HepG2 (cell line): ENCODE data around the gene ZCCHC10. TPM values are rescaled to one million over a fixed set of nuclear protein-coding genes. Genes with fewer than 3 reads are reported as not detected.
A peak's percentile ranks its signal among the peaks of the same experiment; 100 is the strongest.

Experiments
- ELF1 ChIP-seq: sonication (generic); formaldehyde crosslinking; IDR thresholded peaks from 2 replicates; pipeline ENCODE4 v1.4.0; 2020; ENCODE audit warnings: missing genetic modification reagents
- RBM39 ChIP-seq: fragments of 200-400 bp; formaldehyde crosslinking; IDR thresholded peaks from one replicate; pipeline ENCODE4 v1.6.1; 2018; ENCODE audit warnings: antibody characterized with exemption, mild to moderate bottlenecking, low read depth, low read length; ENCODE audit not compliant: poor library complexity, severe bottlenecking
- ZNF256 ChIP-seq: sonication (generic); formaldehyde crosslinking; conservative IDR thresholded peaks from 2 replicates; pipeline ENCODE4 v1.4.0; 2020; ENCODE audit warnings: missing genetic modification reagents
- ZNF282 ChIP-seq: fragments of 450-650 bp; IDR thresholded peaks from 2 replicates; pipeline ENCODE4 v1.6.1; 2018; ENCODE audit not compliant: partially characterized antibody
- ZNF543 ChIP-seq: sonication (generic); formaldehyde crosslinking; IDR thresholded peaks from 2 replicates; pipeline ENCODE4 v1.4.0; 2020; ENCODE audit warnings: mild to moderate bottlenecking, missing genetic modification reagents
- ZNF546 ChIP-seq: sonication (generic); formaldehyde crosslinking; conservative IDR thresholded peaks from 2 replicates; pipeline ENCODE4 v1.8.1; 2023; ENCODE audit warnings: mild to moderate bottlenecking, missing genetic modification reagents
- ZNF83 ChIP-seq: sonication (generic); formaldehyde crosslinking; IDR thresholded peaks from 2 replicates; pipeline ENCODE4 v1.4.0; 2020; ENCODE audit warnings: missing genetic modification reagents, mild to moderate bottlenecking, borderline replicate concordance
- ZNF841 ChIP-seq: sonication (generic); formaldehyde crosslinking; IDR thresholded peaks from 2 replicates; pipeline ENCODE4 v1.8.1; 2023; ENCODE audit warnings: missing genetic modification reagents, borderline replicate concordance
- polyA plus RNA-seq, 8 experiments: library from polyadenylated mRNA; depleted of rRNA in 3 of 8; stranded (reverse) in 7 of 8; unstranded in 1 of 8; fragments of >200 nt; fragmentation: Illumina TruSeq in 4 of 8; extraction: Trizol in 4 of 8; gene quantifications; 2 replicates each; pipeline versions ENCODE4 v1.2.1 to v1.2.3, GENCODE V29; 2011 to 2016; ENCODE audit warnings: low read depth in 4 of 8, missing spikeins in 1 of 8, mixed read lengths in 1 of 8; ENCODE audit not compliant: insufficient read depth in 1 of 8
- total RNA-seq, 5 experiments: library from RNA; depleted of rRNA; stranded (reverse); fragments of >200 nt; fragmentation: Illumina TruSeq; extraction: Trizol; gene quantifications; 2 replicates each; pipeline ENCODE4 v1.2.3, GENCODE V29; 2016; ENCODE audit warnings: low read depth in 1 of 5
- TF ChIP-seq, protein P1 (sequence below): sonication (generic); formaldehyde crosslinking; IDR thresholded peaks from 2 replicates; pipeline ENCODE4 v1.9.0; 2022; ENCODE audit warnings: low read depth, missing genetic modification reagents
- TF ChIP-seq, protein P2 (sequence below): sonication (generic); formaldehyde crosslinking; IDR thresholded peaks from 2 replicates; pipeline ENCODE4 v1.4.0; 2020; ENCODE audit warnings: mild to moderate bottlenecking, missing genetic modification reagents
- TF ChIP-seq, protein P3 (sequence below): sonication (generic); formaldehyde crosslinking; IDR thresholded peaks from 2 replicates; pipeline ENCODE4 v1.5.0; 2020; ENCODE audit warnings: mild to moderate bottlenecking, missing genetic modification reagents
- TF ChIP-seq, protein P4 (sequence below): sonication (generic); formaldehyde crosslinking; IDR thresholded peaks from 2 replicates; pipeline ENCODE4 v1.4.0; 2020; ENCODE audit warnings: missing genetic modification reagents, borderline replicate concordance
- TF ChIP-seq, protein P5 (sequence below): sonication (generic); formaldehyde crosslinking; IDR thresholded peaks from 2 replicates; pipeline ENCODE4 v1.8.0; 2022; ENCODE audit warnings: mild to moderate bottlenecking, missing genetic modification reagents, borderline replicate concordance
- TF ChIP-seq, protein P6 (sequence below), 2 experiments: IDR thresholded peaks; 2 replicates each; pipeline ENCODE4 v1.6.1; 2011 to 2012; ENCODE audit warnings: low read length in 2 of 2, borderline replicate concordance in 1 of 2, low read depth in 1 of 2, mild to moderate bottlenecking in 1 of 2, moderate library complexity in 1 of 2

Gene ZCCHC10
- total and polyA plus RNA-seq, 2 of the 13 experiments (the other 11 are each of a cell fraction or from before 2014, with no cell fraction given) = 40.7 to 48.2 TPM

DNA sequence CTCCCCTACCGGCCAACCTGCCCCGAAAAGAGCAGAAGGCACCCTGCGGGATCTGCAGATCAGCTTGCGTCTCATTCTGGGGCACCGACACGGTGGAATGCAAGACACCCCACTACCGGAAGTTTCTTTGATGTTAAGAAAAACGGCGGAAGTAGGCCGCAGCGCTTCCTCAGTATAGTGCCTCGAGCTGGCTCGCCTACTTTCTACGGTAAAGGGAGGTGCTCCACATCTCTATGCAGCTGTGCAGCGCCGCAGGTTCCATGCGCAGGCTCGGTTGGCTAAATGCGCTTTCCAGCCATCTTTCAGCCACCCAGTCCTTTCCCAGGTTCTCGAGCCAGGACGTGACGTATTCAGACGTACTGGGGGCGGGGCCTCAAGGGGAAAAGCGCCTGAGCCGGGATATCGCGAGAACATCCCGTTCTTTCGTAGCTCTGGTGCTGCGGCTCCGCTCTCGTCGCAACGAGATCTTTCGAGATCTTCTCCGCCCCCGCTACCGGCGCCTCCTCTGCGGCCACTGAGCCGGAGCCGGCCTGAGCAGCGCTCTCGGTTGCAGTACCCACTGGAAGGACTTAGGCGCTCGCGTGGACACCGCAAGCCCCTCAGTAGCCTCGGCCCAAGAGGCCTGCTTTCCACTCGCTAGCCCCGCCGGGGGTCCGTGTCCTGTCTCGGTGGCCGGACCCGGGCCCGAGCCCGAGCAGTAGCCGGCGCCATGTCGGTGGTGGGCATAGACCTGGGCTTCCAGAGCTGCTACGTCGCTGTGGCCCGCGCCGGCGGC lies 25.4 kb upstream of the ZCCHC10 start, which contains the start of gene HSPA4 (continued):
- TF ChIP-seq, protein P1, sequence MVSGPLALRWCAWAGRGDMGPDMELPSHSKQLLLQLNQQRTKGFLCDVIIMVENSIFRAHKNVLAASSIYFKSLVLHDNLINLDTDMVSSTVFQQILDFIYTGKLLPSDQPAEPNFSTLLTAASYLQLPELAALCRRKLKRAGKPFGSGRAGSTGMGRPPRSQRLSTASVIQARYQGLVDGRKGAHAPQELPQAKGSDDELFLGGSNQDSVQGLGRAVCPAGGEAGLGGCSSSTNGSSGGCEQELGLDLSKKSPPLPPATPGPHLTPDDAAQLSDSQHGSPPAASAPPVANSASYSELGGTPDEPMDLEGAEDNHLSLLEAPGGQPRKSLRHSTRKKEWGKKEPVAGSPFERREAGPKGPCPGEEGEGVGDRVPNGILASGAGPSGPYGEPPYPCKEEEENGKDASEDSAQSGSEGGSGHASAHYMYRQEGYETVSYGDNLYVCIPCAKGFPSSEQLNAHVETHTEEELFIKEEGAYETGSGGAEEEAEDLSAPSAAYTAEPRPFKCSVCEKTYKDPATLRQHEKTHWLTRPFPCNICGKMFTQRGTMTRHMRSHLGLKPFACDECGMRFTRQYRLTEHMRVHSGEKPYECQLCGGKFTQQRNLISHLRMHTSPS = no peak
- TF ChIP-seq ZNF546 (CRISPR knock-in tag) = no peak; the same call in 1 of the 2 replicates
- TF ChIP-seq RBM39 = peak; percentile 81
- TF ChIP-seq, protein P2, sequence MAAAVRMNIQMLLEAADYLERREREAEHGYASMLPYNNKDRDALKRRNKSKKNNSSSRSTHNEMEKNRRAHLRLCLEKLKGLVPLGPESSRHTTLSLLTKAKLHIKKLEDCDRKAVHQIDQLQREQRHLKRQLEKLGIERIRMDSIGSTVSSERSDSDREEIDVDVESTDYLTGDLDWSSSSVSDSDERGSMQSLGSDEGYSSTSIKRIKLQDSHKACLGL = peak; percentile 64
- TF ChIP-seq, protein P3, sequence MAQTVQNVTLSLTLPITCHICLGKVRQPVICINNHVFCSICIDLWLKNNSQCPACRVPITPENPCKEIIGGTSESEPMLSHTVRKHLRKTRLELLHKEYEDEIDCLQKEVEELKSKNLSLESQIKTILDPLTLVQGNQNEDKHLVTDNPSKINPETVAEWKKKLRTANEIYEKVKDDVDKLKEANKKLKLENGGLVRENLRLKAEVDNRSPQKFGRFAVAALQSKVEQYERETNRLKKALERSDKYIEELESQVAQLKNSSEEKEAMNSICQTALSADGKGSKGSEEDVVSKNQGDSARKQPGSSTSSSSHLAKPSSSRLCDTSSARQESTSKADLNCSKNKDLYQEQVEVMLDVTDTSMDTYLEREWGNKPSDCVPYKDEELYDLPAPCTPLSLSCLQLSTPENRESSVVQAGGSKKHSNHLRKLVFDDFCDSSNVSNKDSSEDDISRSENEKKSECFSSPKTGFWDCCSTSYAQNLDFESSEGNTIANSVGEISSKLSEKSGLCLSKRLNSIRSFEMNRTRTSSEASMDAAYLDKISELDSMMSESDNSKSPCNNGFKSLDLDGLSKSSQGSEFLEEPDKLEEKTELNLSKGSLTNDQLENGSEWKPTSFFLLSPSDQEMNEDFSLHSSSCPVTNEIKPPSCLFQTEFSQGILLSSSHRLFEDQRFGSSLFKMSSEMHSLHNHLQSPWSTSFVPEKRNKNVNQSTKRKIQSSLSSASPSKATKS (CRISPR knock-in tag) = peak; percentile 83; the same call in 1 of the 2 replicates
- peak; percentile 81 for TF ChIP-seq ELF1 (CRISPR knock-in tag)
- no peak for TF ChIP-seq ZNF543 (CRISPR knock-in tag)
- TF ChIP-seq, protein P4, sequence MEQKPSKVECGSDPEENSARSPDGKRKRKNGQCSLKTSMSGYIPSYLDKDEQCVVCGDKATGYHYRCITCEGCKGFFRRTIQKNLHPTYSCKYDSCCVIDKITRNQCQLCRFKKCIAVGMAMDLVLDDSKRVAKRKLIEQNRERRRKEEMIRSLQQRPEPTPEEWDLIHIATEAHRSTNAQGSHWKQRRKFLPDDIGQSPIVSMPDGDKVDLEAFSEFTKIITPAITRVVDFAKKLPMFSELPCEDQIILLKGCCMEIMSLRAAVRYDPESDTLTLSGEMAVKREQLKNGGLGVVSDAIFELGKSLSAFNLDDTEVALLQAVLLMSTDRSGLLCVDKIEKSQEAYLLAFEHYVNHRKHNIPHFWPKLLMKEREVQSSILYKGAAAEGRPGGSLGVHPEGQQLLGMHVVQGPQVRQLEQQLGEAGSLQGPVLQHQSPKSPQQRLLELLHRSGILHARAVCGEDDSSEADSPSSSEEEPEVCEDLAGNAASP (CRISPR knock-in tag) = 0 out of 2 replicates have a peak, but pooled peaks have one; percentile 27
- TF ChIP-seq, protein P5, sequence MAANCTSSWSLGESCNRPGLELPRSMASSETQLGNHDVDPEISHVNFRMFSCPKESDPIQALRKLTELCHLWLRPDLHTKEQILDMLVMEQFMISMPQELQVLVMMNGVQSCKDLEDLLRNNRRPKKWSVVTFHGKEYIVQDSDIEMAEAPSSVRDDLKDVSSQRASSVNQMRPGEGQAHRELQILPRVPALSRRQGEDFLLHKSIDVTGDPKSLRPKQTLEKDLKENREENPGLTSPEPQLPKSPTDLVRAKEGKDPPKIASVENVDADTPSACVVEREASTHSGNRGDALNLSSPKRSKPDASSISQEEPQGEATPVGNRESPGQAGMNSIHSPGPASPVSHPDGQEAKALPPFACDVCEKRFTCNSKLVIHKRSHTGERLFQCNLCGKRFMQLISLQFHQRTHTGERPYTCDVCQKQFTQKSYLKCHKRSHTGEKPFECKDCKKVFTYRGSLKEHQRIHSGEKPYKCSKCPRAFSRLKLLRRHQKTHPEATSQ (CRISPR knock-in tag) = peak; percentile 96
- TF ChIP-seq ZNF841 (CRISPR knock-in tag) = no peak
- peak; percentile 40; the same call in 1 of the 2 replicates for TF ChIP-seq ZNF256
- TF ChIP-seq, protein P6, sequence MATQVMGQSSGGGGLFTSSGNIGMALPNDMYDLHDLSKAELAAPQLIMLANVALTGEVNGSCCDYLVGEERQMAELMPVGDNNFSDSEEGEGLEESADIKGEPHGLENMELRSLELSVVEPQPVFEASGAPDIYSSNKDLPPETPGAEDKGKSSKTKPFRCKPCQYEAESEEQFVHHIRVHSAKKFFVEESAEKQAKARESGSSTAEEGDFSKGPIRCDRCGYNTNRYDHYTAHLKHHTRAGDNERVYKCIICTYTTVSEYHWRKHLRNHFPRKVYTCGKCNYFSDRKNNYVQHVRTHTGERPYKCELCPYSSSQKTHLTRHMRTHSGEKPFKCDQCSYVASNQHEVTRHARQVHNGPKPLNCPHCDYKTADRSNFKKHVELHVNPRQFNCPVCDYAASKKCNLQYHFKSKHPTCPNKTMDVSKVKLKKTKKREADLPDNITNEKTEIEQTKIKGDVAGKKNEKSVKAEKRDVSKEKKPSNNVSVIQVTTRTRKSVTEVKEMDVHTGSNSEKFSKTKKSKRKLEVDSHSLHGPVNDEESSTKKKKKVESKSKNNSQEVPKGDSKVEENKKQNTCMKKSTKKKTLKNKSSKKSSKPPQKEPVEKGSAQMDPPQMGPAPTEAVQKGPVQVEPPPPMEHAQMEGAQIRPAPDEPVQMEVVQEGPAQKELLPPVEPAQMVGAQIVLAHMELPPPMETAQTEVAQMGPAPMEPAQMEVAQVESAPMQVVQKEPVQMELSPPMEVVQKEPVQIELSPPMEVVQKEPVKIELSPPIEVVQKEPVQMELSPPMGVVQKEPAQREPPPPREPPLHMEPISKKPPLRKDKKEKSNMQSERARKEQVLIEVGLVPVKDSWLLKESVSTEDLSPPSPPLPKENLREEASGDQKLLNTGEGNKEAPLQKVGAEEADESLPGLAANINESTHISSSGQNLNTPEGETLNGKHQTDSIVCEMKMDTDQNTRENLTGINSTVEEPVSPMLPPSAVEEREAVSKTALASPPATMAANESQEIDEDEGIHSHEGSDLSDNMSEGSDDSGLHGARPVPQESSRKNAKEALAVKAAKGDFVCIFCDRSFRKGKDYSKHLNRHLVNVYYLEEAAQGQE (IDR thresholded peaks at IDR 0.05; ENCODE audit: borderline replicate concordance in 1 of 2, low read depth in 1 of 2, low read length in 2 of 2) = peak in 1 of 2 experiments; percentile 74; a peak in 1 of 4 replicates
- no peak; the same call in 1 of the 2 replicates for TF ChIP-seq ZNF83 (CRISPR knock-in tag)
- no peak for TF ChIP-seq ZNF282
